ENCODE measurements around the gene SIGLEC11. TPM values are rescaled to one million over a fixed set of nuclear protein-coding genes. Genes with fewer than 3 reads are reported as not detected.
"Not testable (repeated sequence)": the region's sequence is repeated elsewhere in the genome, so short reads cannot be mapped to it uniquely, and the experiment has no call there.

SIGLEC11 gene
- total RNA-seq, 1 experiment from 2014 or later = not detected

- Histone ChIP-seq H3K9me3 (peaks cover 4% of the 10 kb centered on the region; the same call in 1 of the 2 replicates), H3K27me3 (no peaks in the 10 kb centered on the region), H3K36me3 (peaks cover 10% of the 10 kb centered on the region), H3K4me3 (no peak overlapping the region)
- DNase-seq = no peak
Measured at GRCh38 chr19:49986354-49986753, 25.4 kb upstream of the SIGLEC11 start.

DNA sequence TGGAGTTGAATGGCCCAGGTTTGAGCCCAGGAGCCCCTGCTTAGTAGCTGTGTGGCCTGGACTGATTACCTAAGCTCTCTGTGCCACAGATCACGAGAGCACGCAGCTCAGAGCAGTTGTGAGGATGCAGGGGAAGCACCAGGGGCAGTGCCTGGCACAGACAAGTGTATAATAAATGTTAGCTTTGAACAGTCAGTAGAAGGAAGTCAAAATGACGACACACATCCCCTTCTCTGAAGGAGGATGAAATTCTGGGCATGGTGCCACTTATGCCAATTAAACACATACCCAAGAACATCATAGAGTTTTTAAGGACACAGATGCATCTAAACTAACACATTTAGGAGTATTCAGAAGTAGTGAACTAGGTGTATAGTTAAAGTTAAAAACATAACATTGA lies 24.9 kb upstream of the SIGLEC11 start:
- H3K4me3 ChIP-seq = no peak overlapping the region
- H3K27me3 ChIP-seq = no peaks in the 10 kb centered on the region
- H3K9me3 ChIP-seq = peaks cover 4% of the 10 kb centered on the region; the same call in 1 of the 2 replicates
- DNase-seq = no peak
- H3K36me3 ChIP-seq = peaks cover 7% of the 10 kb centered on the region

- peaks cover 4% of the 10 kb centered on the region; the same call in 1 of the 2 replicates for H3K9me3 ChIP-seq
- H3K36me3 ChIP-seq = peaks cover 6% of the 10 kb centered on the region
- no peaks in the 10 kb centered on the region for H3K27me3 ChIP-seq
- H3K4me3 ChIP-seq = no peak overlapping the region
- DNase-seq = no peak
Measured at GRCh38 chr19:49984491-49984890, 23.5 kb upstream of the SIGLEC11 start.

- peaks cover 4% of the 10 kb centered on the region; the same call in 1 of the 2 replicates for H3K9me3 ChIP-seq
- H3K36me3 ChIP-seq = peaks cover 4% of the 10 kb centered on the region; the same call in 1 of the 2 replicates
- peak; percentile 32 for DNase-seq
- H3K4me3 ChIP-seq = no peak overlapping the region
- no peaks in the 10 kb centered on the region for H3K27me3 ChIP-seq
Measured at GRCh38 chr19:49983645-49984229, 22.8 kb upstream of the SIGLEC11 start.

DNA sequence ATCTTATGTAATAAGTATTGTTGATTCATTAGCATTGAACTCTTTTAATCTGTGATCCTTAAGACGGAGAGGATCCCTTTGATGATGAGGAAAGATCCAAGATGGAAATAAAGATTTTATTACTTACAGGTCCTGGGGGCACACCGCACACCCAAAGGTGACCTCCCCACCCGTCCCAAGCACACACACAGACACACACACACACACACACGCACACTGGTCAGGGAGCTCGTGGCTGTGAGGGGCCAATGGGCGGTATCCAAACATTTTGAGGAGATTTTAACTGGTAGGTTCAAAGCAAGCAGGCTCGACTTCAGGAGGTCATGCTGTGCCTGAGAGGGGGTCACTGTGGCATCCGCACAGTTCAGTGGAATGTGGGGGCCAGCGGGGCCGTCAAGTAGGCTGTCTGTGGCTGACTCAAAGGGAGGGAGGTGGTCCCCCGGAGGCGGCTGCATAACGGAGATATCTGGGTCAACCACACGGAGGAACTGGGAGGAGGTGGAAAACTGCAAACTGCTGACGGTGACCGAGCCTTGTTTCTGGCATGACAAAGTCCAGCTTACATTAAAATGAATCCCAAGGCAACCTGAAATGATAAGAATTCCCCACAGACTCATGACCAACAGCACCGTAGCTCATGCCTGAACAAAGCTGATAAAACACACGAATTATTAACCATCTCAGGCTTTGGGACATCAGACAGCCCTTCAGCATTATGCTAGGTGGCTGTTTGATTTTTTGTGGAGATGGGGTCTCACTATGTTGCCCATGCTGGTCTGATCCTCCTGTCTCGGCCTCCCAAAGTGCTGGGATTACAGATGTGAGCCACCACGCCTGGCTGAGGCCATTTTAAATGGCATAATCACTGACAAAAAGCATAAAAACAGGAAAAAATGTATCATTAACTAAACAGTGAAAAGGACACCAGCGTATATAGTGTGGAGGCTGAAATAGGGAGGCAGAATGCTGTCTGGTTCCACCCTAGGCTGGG lies 20.9 kb upstream of the SIGLEC11 start:
- DNase-seq = no peak
- no peaks in the 10 kb centered on the region for H3K9me3 ChIP-seq
- H3K36me3 ChIP-seq = peaks cover 4% of the 10 kb centered on the region; the same call in 1 of the 2 replicates
- H3K27me3 ChIP-seq = no peaks in the 10 kb centered on the region
- no peak overlapping the region for H3K4me3 ChIP-seq

- Histone ChIP-seq H3K4me3 (no peak overlapping the region), H3K27me3 (no peaks in the 10 kb centered on the region), H3K9me3 (no peaks in the 10 kb centered on the region), H3K36me3 (peaks cover 4% of the 10 kb centered on the region)
- no peak for DNase-seq
Measured at GRCh38 chr19:49978324-49978723, 17.4 kb upstream of the SIGLEC11 start.

- H3K4me3 ChIP-seq = no peak overlapping the region
- no peaks in the 10 kb centered on the region for H3K27me3 ChIP-seq
- DNase-seq = no peak
- peaks cover 4% of the 10 kb centered on the region for H3K36me3 ChIP-seq
- no peaks in the 10 kb centered on the region for H3K9me3 ChIP-seq
Measured at GRCh38 chr19:49977881-49978280, 16.9 kb upstream of the SIGLEC11 start.

DNA sequence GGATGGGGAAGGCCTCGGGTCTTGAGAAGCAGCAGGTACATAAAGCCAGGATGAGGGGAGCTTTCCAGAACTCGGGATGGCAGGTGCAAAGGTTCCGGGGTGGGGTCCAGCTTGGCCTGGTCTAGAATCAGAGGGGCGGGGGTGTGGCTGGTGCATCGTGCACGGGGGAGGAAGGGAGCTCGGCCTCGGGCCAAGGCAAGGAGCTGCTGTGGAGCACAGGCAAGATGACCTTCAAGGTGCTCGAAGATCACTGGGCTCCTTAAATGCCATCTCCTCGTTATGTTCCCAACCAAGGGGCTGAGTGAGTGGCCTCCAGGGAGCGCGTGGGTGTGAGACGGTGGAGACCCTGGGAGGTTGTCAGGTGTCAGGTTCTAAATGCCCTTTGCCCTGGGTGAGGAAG lies 16.1 kb upstream of the SIGLEC11 start:
- no peak for DNase-seq
- Histone ChIP-seq H3K4me3 (no peak overlapping the region), H3K27me3 (no peaks in the 10 kb centered on the region)

GRCh38 chr19:49976496-49976895 lies 15.5 kb upstream of the SIGLEC11 start:
- DNase-seq = no peak

More for the DNA sequence above, 16.1 kb upstream of the SIGLEC11 start:
- Histone ChIP-seq H3K36me3 (peaks cover 4% of the 10 kb centered on the region), H3K9me3 (no peaks in the 10 kb centered on the region)

DNA sequence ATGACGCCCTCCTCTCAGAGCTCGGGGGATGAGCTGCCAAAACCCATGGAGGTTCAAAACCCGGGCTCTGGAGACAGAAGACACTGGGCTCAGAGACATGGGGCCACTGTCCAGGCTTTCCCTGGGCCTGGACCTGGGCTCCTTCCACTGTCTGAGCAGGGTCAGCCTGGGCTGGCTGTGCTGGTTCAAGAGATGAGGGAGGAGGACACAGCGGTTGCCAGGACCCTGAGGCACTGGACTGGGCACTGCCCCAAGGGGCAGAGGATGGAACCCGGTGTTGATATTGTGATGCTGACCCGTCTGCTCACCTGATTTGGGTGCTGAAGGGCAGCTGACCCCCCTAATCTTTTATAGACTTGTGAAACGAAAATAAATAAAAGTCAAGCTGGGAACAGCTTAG lies 14.1 kb upstream of the SIGLEC11 start:
- no peak for DNase-seq
- no peaks in the 10 kb centered on the region for H3K9me3 ChIP-seq
- no peak overlapping the region for H3K4me3 ChIP-seq
- no peaks in the 10 kb centered on the region; the same call in 1 of the 2 replicates for H3K36me3 ChIP-seq
- no peaks in the 10 kb centered on the region for H3K27me3 ChIP-seq

More at GRCh38 chr19:49976496-49976895, 15.5 kb upstream of the SIGLEC11 start:
- Histone ChIP-seq H3K9me3 (no peaks in the 10 kb centered on the region), H3K27me3 (no peaks in the 10 kb centered on the region), H3K36me3 (peaks cover under 1% of the 10 kb centered on the region), H3K4me3 (no peak overlapping the region)

DNA sequence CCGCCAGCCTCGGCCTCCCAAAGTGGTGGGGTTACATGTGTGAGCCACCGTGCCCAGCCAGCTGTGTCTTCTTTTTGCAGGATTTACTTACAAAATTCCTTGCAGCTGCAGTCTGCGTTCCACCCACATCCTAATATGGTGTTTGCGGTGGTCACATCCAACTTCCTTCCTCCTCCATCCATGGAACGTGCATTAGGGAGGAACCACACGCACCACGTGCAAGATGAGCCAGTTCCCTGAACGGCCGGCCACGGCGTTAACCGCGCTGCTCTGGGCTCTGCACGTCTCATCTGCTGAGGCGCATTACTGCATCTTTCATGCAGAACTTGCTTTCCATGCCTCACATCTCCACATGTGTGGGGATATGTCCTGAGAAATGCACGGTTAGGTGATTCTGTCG lies 13.0 kb upstream of the SIGLEC11 start:
- Histone ChIP-seq H3K4me3 (no peak overlapping the region), H3K36me3 (no peaks in the 10 kb centered on the region; the same call in 1 of the 2 replicates), H3K9me3 (no peaks in the 10 kb centered on the region), H3K27me3 (peaks cover under 1% of the 10 kb centered on the region)
- DNase-seq = no peak

- no peak overlapping the region for H3K4me3 ChIP-seq
- no peaks in the 10 kb centered on the region; the same call in 1 of the 2 replicates for H3K36me3 ChIP-seq
- peaks cover 9% of the 10 kb centered on the region for H3K27me3 ChIP-seq
- no peaks in the 10 kb centered on the region for H3K9me3 ChIP-seq
- DNase-seq = no peak
Measured at GRCh38 chr19:49972841-49973240, 11.9 kb upstream of the SIGLEC11 start.

DNA sequence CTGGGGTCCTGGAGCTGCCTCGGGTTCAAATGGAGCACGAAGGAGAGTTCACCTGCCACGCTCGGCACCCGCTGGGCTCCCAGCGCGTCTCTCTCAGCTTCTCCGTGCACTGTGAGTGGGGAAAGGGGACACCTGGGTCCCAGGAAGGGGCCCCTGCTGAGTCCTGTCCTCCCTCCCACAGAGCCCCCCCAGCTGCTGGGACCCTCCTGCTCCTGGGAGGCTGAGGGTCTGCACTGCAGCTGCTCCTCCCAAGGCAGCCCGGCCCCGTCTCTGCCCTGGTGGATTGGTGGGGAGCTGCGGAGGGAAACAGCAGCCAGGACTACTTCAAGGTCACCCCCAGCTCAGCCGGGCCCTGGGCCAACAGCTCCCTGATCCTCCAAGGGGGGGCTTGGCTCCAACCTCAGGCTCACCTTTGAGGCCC lies 11.0 kb upstream of the SIGLEC11 start:
- no peaks in the 10 kb centered on the region for H3K9me3 ChIP-seq
- no peak for DNase-seq
- H3K27me3 ChIP-seq = peaks cover 13% of the 10 kb centered on the region
- H3K36me3 ChIP-seq = no peaks in the 10 kb centered on the region; the same call in 1 of the 2 replicates
- H3K4me3 ChIP-seq = no peak overlapping the region

DNA sequence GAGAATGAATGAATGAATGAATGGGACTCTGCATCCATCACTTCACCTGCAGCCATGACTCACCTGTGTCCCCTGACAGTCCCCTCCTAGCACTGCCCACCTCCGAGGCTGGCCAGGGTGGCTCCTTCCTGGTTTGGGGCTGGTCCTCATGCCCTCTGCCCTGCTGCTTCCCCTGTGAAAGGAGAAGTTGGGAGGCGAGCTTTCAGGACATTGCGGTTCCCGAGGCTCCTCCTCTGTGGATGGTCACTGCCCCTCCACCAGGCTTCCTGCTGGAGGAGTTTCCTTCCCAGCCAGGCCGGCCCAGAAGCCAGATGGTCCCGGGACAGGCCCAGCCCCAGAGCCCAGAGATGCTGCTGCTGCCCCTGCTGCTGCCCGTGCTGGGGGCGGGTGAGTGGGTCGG lies 8.4 kb upstream of the SIGLEC11 start:
- not testable (repeated sequence) for DNase-seq, H3K4me3 ChIP-seq, H3K36me3 ChIP-seq, H3K9me3 ChIP-seq
- peaks cover 21% of the 10 kb centered on the region for H3K27me3 ChIP-seq

- H3K9me3 ChIP-seq = no peaks in the 10 kb centered on the region
- no peak overlapping the region for H3K4me3 ChIP-seq
- peaks cover 24% of the 10 kb centered on the region for H3K27me3 ChIP-seq
- H3K36me3 ChIP-seq = no peaks in the 10 kb centered on the region
- no peak for DNase-seq
Measured at GRCh38 chr19:49968279-49968922, 7.4 kb upstream of the SIGLEC11 start.

DNA sequence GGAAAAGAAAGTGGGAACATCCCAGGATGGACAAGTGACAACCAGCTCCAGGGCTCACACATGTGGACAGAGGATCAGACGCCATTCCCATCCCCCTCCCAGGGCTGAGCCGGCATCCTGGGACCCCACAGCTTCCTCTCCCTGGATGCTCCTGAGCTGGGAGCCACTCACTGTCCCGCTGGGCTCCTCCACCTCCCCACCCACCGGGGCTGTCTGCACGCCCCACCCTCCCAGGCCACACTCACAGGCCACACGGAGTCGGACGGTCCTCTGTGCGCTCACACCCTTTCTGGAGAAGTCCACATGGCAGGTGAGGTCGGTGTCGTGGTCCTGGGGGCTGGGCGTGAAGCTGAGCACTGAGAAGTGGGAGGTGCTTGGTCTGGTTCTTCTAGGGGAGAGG lies 1.1 kb downstream of the SIGLEC11 start:
- not testable (repeated sequence) for H3K9me3 ChIP-seq, H3K4me3 ChIP-seq, DNase-seq, H3K36me3 ChIP-seq
- peaks cover 21% of the 10 kb centered on the region for H3K27me3 ChIP-seq

- not testable (repeated sequence) for H3K36me3 ChIP-seq, H3K9me3 ChIP-seq, H3K4me3 ChIP-seq, DNase-seq
- H3K27me3 ChIP-seq = peaks cover 17% of the 10 kb centered on the region
Measured at GRCh38 chr19:49958596-49958995, 2.4 kb downstream of the SIGLEC11 start.
